ENCODE measurements around the gene CINP. TPM values are rescaled to one million over a fixed set of nuclear protein-coding genes. Genes with fewer than 3 reads are reported as not detected.

The CINP gene
- total and polyA plus RNA-seq, 2 of the 13 experiments (the other 11 are each of a cell fraction or from before 2014, with no cell fraction given), result 32.8 to 42.8 TPM

GRCh38 chr14:102320671-102321455 lies 41.8 kb downstream of the CINP start (continued):
- TF ChIP-seq NFKB2 (CRISPR knock-in tag; IDR thresholded peaks at IDR 0.05; ENCODE audit: borderline replicate concordance), result peak; percentile 37; the same call in 1 of the 2 replicates
- TF ChIP-seq, protein P1, sequence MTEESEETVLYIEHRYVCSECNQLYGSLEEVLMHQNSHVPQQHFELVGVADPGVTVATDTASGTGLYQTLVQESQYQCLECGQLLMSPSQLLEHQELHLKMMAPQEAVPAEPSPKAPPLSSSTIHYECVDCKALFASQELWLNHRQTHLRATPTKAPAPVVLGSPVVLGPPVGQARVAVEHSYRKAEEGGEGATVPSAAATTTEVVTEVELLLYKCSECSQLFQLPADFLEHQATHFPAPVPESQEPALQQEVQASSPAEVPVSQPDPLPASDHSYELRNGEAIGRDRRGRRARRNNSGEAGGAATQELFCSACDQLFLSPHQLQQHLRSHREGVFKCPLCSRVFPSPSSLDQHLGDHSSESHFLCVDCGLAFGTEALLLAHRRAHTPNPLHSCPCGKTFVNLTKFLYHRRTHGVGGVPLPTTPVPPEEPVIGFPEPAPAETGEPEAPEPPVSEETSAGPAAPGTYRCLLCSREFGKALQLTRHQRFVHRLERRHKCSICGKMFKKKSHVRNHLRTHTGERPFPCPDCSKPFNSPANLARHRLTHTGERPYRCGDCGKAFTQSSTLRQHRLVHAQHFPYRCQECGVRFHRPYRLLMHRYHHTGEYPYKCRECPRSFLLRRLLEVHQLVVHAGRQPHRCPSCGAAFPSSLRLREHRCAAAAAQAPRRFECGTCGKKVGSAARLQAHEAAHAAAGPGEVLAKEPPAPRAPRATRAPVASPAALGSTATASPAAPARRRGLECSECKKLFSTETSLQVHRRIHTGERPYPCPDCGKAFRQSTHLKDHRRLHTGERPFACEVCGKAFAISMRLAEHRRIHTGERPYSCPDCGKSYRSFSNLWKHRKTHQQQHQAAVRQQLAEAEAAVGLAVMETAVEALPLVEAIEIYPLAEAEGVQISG (CRISPR knock-in tag; IDR thresholded peaks at IDR 0.05), result peak; percentile 60; the same call in 1 of the 2 replicates
- peak; percentile 36; the same call in 1 of the 2 replicates for TF ChIP-seq SIN3A (IDR thresholded peaks at IDR 0.05; ENCODE audit: borderline replicate concordance, low read depth, low read length)
- TF ChIP-seq CCDC6 (CRISPR knock-in tag; IDR thresholded peaks at IDR 0.05), result 0 out of 2 replicates have a peak, but pooled peaks have one; percentile 32
- 0 out of 2 replicates have a peak, but pooled peaks have one; percentile 22 for TF ChIP-seq GTF2F1 (IDR thresholded peaks at IDR 0.05; ENCODE audit: low read length)
- 0 out of 2 replicates have a peak, but pooled peaks have one; percentile 47 for TF ChIP-seq ZSCAN21 (CRISPR knock-in tag; IDR thresholded peaks at IDR 0.05; ENCODE audit: borderline replicate concordance)
- no peak for TF ChIP-seq ZNF326 (CRISPR knock-in tag; IDR thresholded peaks at IDR 0.05; ENCODE audit: borderline replicate concordance)
- TF ChIP-seq TEAD3 (CRISPR knock-in tag; optimal IDR thresholded peaks at IDR 0.05; ENCODE audit: borderline replicate concordance), result peak; percentile 87
- peak; percentile 80 for TF ChIP-seq RARA (CRISPR knock-in tag; IDR thresholded peaks at IDR 0.05)
- TF ChIP-seq, protein P2, sequence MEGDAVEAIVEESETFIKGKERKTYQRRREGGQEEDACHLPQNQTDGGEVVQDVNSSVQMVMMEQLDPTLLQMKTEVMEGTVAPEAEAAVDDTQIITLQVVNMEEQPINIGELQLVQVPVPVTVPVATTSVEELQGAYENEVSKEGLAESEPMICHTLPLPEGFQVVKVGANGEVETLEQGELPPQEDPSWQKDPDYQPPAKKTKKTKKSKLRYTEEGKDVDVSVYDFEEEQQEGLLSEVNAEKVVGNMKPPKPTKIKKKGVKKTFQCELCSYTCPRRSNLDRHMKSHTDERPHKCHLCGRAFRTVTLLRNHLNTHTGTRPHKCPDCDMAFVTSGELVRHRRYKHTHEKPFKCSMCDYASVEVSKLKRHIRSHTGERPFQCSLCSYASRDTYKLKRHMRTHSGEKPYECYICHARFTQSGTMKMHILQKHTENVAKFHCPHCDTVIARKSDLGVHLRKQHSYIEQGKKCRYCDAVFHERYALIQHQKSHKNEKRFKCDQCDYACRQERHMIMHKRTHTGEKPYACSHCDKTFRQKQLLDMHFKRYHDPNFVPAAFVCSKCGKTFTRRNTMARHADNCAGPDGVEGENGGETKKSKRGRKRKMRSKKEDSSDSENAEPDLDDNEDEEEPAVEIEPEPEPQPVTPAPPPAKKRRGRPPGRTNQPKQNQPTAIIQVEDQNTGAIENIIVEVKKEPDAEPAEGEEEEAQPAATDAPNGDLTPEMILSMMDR (CRISPR knock-in tag; IDR thresholded peaks at IDR 0.05), result peak; percentile 62
- TF ChIP-seq ZFP37 (CRISPR knock-in tag; IDR thresholded peaks at IDR 0.05; ENCODE audit: borderline replicate concordance), result peak; percentile 42; the same call in 1 of the 2 replicates
- TF ChIP-seq ZNF770 (CRISPR knock-in tag; IDR thresholded peaks at IDR 0.05), result no peak
- TF ChIP-seq, protein P3, sequence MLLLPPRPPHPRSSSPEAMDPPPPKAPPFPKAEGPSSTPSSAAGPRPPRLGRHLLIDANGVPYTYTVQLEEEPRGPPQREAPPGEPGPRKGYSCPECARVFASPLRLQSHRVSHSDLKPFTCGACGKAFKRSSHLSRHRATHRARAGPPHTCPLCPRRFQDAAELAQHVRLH (CRISPR knock-in tag; IDR thresholded peaks at IDR 0.05; ENCODE audit: borderline replicate concordance, low read depth), result no peak
- TF ChIP-seq, protein P4, sequence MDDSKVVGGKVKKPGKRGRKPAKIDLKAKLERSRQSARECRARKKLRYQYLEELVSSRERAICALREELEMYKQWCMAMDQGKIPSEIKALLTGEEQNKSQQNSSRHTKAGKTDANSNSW (CRISPR knock-in tag; IDR thresholded peaks at IDR 0.05; ENCODE audit: borderline replicate concordance), result no peak
- TF ChIP-seq MIER3 (CRISPR knock-in tag; IDR thresholded peaks at IDR 0.05; ENCODE audit: borderline replicate concordance), result 0 out of 2 replicates have a peak, but pooled peaks have one; percentile 43
- no peak for TF ChIP-seq SNAPC2 (CRISPR knock-in tag; IDR thresholded peaks at IDR 0.05)
- TF ChIP-seq BRD4 (CRISPR knock-in tag; IDR thresholded peaks at IDR 0.05), result peak; percentile 82; the same call in 1 of the 2 replicates
